Fibroblast of skin of left quadriceps (primary cell): ENCODE results near the gene SECTM1.

Source experiments
- DNase-seq, 2 experiments: peaks; one replicate each; pipeline ENCODE4 v3.0.0-alpha.2; 2013; ENCODE audit warnings: low read depth in 2 of 2

Gene SECTM1

GRCh38 chr17:82315703-82316358, 17.7 kb downstream of the SECTM1 start:
- no peak for DNase-seq

GRCh38 chr17:82314727-82315605, 18.6 kb downstream of the SECTM1 start:
- no peak for DNase-seq

- DNase-seq: no peak
These were observed 19.4 kb downstream of the SECTM1 start for GRCh38 chr17:82314012-82314726.

GRCh38 chr17:82313195-82314011, 20.2 kb downstream of the SECTM1 start:
- DNase-seq: no peak

GRCh38 chr17:82311971-82312370, 21.6 kb downstream of the SECTM1 start:
- DNase-seq: no peak

GRCh38 chr17:82310877-82311276, 22.7 kb downstream of the SECTM1 start:
- DNase-seq: no peak

- DNase-seq: no peak
These were observed 23.7 kb downstream of the SECTM1 start for GRCh38 chr17:82309656-82310570.

- no peak for DNase-seq
These were observed 27.8 kb downstream of the SECTM1 start for GRCh38 chr17:82305727-82306300.

- DNase-seq: no peak
These were observed 28.5 kb downstream of the SECTM1 start for GRCh38 chr17:82304826-82305726.

- no peak for DNase-seq
These were observed 29.4 kb downstream of the SECTM1 start for GRCh38 chr17:82303944-82304808.

- no peak for DNase-seq
These were observed 30.3 kb downstream of the SECTM1 start for GRCh38 chr17:82302991-82303943.

GRCh38 chr17:82302568-82302963, 31.0 kb downstream of the SECTM1 start:
- DNase-seq: no peak

GRCh38 chr17:82301916-82302567, 31.5 kb downstream of the SECTM1 start:
- no peak for DNase-seq

GRCh38 chr17:82301300-82301915, 32.2 kb downstream of the SECTM1 start:
- DNase-seq: no peak

GRCh38 chr17:82300707-82301270, 32.8 kb downstream of the SECTM1 start:
- DNase-seq: no peak

GRCh38 chr17:82300228-82300627, 33.3 kb downstream of the SECTM1 start:
- no peak for DNase-seq
